Breast epithelium (tissue), 3 donors: Measurements from ENCODE around the gene LYPD6B.

Experiments
- CTCF ChIP-seq, 3 donors: fragments of 450-650 bp; IDR thresholded peaks; one replicate each; pipeline ENCODE4 v1.5.1; 2016 to 2017; ENCODE audit warnings: antibody characterized with exemption in 3 of 3, mild to moderate bottlenecking in 3 of 3, moderate library complexity in 3 of 3
- POLR2A ChIP-seq: fragments of 450-650 bp; IDR thresholded peaks from one replicate; pipeline ENCODE4 v1.6.1; 2016; ENCODE audit warnings: antibody characterized with exemption, mild to moderate bottlenecking, moderate library complexity

GRCh38 chr2:149112713-149113112 lies 74.2 kb downstream of the LYPD6B start:
- TF ChIP-seq POLR2A (no peak), CTCF (IDR thresholded peaks at IDR 0.05) (no peak)
